ENCODE data around the gene MRPS6.

DNA sequence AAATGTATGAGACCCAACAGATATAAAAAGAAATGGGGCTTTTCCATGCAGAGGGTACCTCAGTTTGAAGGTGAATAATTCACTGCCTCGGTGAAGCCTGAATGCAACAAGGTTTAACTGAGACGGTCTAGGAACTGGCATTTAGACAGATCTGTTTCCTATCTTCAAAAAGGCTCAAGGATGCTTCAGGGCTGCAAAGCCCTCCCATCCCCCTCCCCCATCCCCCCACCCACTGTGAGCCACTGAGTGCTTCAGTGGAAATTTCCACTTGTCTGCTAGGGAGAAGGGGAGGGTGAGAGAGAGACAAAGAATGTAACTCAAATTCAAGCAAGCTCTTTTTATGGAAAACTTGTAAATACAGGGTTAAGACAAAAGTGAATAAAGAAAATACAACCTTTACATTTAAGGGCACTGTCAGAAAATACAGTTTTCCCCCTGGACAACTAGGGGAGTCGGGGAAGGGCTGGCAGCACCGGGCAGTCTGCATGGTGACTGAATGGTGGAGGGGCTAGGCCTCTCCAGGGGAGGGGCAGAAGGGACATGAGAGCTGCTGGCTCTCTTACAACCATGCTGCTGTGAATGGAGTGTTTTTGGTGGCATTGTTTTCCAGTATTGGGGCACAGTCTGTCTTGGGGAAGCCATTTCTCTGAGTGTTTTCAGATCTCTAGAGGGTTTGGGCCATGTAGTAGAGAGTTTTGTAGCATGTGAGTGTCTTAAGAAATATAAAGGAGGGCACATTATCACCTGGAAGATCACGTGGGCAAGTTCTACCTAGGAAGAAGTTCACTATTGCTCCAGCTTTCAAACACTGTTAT, 56.7 kb downstream of the MRPS6 start:
- no peak for TF ChIP-seq EZH2phosphoT487 (IDR thresholded peaks at IDR 0.05; ENCODE audit: borderline replicate concordance)
- TF ChIP-seq, protein P1, sequence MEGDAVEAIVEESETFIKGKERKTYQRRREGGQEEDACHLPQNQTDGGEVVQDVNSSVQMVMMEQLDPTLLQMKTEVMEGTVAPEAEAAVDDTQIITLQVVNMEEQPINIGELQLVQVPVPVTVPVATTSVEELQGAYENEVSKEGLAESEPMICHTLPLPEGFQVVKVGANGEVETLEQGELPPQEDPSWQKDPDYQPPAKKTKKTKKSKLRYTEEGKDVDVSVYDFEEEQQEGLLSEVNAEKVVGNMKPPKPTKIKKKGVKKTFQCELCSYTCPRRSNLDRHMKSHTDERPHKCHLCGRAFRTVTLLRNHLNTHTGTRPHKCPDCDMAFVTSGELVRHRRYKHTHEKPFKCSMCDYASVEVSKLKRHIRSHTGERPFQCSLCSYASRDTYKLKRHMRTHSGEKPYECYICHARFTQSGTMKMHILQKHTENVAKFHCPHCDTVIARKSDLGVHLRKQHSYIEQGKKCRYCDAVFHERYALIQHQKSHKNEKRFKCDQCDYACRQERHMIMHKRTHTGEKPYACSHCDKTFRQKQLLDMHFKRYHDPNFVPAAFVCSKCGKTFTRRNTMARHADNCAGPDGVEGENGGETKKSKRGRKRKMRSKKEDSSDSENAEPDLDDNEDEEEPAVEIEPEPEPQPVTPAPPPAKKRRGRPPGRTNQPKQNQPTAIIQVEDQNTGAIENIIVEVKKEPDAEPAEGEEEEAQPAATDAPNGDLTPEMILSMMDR (IDR thresholded peaks at IDR 0.05 in 2 of 3, conservative IDR thresholded peaks at IDR 0.05 in 1 of 3; ENCODE audit: borderline replicate concordance in 1 of 3, insufficient read depth in 1 of 3, low read depth in 2 of 3, low read length in 2 of 3), result no peak
- no peak for TF ChIP-seq EZH2 (IDR thresholded peaks at IDR 0.05)
- no peak for TF ChIP-seq YY1 (IDR thresholded peaks at IDR 0.05; ENCODE audit: extremely low read depth, insufficient replicate concordance, low read depth, low read length)
- TF ChIP-seq SRF (IDR thresholded peaks at IDR 0.05; ENCODE audit: low read depth), result no peak
- TF ChIP-seq POLR2A (IDR thresholded peaks at IDR 0.05; ENCODE audit: borderline replicate concordance, extremely low read depth, insufficient read depth, insufficient read length), result no peak
- TF ChIP-seq ZNF274 (IDR thresholded peaks at IDR 0.05; ENCODE audit: low read depth, low read length), result no peak
- no peak for TF ChIP-seq EGR1 (IDR thresholded peaks at IDR 0.05; ENCODE audit: low read depth)
- no peak for TF ChIP-seq POLR2AphosphoS5 (IDR thresholded peaks at IDR 0.05; ENCODE audit: low read depth, low read length)
- TF ChIP-seq, protein P2, sequence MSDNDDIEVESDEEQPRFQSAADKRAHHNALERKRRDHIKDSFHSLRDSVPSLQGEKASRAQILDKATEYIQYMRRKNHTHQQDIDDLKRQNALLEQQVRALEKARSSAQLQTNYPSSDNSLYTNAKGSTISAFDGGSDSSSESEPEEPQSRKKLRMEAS (IDR thresholded peaks at IDR 0.05), result no peak
- no peak for TF ChIP-seq ELF1 (IDR thresholded peaks at IDR 0.05; ENCODE audit: borderline replicate concordance, low read depth)
